GM18526 (cell line): ENCODE results near the gene PPARG.

Experiments used
- POLR2A ChIP-seq: IDR thresholded peaks from 3 replicates; pipeline ENCODE4 v1.6.1; 2011; ENCODE audit not compliant: insufficient read length; ENCODE audit errors: extremely low read depth

The PPARG gene

DNA sequence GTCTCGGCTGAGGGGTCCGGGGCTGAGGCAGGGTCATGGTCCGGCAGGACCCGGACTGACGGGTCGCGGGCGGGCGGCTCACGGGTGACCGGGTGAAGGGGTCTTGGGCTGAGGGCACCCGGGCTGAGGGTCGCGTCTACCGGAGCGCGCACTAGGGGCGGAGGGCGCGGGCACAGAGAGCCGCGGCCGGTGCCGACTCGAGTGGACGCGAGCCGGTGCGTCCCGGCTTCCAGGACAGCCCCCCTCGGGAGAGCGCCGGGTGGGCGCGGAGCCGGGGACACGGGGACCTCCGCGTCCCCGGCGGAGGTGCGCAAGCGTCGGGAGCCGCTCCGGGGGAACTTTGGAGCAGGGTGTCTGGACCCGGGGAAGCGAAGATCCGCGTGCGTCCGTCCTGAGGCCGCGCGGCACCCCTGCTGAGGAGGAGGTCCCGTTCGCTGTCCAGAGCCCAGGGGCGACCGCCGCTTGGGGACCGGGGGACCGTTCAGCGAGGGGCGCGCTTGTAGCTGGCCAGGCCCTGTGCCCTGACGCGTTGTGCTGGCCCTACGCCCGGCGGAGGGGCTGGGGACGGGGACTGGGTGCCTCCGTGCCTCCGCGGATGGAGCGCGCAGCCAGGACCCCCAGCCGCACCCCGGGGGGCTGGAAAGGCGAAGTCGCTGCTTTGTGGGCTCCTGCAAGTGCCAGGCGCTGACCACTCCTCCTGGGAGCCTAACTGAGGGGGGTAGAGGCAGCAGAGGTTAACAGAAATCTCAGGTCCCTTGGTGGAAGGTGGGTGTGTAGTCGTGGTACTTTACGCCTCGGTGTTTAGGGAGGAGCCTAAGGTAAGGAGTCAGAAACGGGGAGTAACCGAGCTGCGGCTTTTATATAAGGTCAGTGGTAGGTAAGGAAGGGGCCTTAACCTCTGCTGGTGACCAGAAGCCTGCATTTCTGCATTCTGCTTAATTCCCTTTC, at the start of gene PPARG:
Gene PPARG (plus strand): TSS at position 889 of the 948 bp plus-strand sequence. CDS start 90,642 bp downstream, outside the sequence.
- TF ChIP-seq POLR2A, result no peak

DNA sequence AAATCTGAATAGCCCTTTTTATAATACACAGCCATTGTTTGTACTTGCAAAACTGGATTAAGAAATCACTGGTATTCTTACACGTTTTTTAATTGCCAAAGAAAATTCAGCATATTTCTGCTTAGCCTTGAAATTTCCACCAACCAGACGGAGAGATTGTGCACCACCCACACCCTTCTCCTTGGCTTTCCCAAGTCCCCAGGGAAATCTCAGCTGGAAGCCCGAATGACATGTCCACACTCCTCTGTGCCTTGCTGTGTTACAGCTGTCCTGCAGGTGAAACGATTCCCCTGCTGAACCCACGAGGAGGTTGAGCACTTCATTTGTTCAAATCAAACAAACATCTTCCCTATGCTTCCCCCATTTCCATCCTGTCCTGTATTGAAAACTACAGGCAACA, 49.6 kb upstream of the PPARG start:
- no peak for TF ChIP-seq POLR2A

DNA sequence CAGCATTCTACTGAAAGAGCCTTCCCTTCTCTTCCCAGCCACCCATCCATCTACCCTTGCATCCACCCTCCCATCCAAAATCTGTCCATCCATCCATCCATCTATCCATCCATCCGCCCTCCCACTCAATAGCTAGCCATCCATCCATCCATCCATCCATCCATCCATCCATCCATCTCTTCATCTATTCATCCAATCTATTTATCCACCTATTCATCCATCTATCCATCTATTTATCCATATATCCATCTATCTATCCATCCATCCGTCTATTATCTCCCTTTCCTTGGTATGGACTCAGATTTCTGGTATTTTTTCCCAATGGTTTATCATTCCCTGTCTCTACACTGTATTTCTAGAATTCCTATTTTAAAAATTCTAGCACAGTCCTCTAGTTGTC, 46.1 kb upstream of the PPARG start:
- TF ChIP-seq POLR2A, result no peak

DNA sequence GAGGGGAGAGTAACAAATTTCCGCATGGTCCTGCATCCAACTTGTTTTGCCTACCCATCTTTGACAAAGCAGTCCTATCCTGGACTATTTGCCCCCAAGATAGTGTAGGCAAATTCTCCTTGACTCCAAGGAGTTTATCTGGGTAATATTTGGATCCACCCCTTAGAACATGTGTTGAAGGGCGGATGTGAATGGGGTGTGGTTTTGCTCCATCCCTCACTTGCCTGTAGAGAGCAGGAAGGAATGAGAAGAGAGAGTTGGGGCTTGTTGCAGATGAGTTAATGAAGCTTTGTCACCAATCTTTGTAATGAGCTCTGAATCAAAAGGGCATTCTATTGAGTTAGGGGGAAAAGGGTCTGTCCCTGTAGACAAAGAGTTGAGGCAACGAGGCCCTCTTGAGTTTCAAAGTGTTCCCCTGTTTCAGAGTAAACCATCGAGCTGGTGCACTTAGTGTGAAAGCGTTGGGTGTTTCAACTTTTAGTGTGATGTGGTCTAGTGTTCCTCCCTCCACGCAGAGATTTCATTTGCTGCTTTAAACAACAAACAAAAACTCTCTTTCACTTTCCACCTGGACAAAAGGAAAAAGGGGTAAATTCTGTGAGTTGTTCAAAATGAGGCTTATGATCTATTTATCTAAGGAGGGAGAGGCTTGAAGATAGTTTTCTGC, 42.2 kb upstream of the PPARG start:
- TF ChIP-seq POLR2A, result no peak

GRCh38 chr3:12247411-12247810, 41.5 kb upstream of the PPARG start:
- no peak for TF ChIP-seq POLR2A

DNA sequence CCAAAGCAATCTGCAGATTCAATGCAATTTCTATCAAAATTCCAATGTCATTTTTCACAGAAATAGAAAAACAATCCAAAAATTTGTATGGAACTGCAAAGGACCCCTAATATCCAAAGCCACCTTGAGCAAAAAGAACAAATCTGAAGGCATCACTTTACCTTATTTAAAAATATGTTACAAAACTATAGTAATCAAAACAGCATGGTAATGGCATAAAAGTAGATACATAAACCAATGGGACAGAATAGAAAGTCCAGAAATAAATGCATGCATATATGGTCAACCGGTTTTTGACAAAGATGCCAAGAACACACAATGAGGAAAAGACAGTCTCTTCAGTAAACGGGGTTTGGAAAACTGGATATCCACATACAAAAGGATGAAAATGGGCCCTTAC, 39.4 kb upstream of the PPARG start:
- no peak for TF ChIP-seq POLR2A

GRCh38 chr3:12252889-12253288, 36.0 kb upstream of the PPARG start:
- no peak for TF ChIP-seq POLR2A

GRCh38 chr3:12253516-12254343, 35.1 kb upstream of the PPARG start:
- TF ChIP-seq POLR2A, result no peak

- TF ChIP-seq POLR2A, result no peak
Observed at GRCh38 chr3:12255393-12255792, 33.5 kb upstream of the PPARG start.

DNA sequence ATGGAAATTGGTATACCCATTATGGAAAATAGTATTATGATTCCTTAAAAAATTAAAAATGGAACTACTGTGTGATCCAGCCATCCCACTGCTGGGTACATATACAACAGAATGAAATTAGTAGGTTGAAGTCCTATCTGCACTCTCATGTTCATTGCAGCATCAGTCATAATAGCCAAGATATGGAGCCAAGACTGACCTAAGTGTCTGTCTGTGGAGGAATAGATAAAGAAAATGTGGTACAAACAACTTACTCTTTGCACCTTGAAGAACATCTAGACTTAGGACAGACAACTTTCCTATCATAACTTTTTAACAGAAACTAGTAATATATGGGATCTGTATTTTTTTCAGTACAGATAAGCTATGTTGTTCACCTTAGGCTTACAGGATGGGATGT, 30.0 kb upstream of the PPARG start:
- TF ChIP-seq POLR2A, result no peak

- no peak for TF ChIP-seq POLR2A
Observed at GRCh38 chr3:12265508-12265907, 23.4 kb upstream of the PPARG start.

DNA sequence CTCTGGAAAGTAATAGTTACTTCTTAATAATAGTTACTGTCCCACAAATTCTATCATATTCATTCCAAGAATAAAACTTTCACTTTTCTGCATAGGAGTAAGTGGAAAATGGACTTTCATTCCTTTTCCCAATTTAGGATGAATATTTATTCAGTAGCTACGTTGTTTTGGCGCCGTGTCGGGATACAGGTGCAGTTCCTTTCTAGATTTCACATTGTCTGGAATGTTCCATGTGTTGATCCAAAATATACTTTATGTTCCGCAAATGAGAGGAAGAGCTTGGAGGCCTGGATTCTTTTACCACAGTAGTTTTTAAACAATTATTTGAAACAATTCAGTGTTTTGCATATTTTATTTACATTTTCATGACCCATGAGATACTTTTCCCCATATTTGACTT, 22.8 kb upstream of the PPARG start:
- TF ChIP-seq POLR2A, result no peak

DNA sequence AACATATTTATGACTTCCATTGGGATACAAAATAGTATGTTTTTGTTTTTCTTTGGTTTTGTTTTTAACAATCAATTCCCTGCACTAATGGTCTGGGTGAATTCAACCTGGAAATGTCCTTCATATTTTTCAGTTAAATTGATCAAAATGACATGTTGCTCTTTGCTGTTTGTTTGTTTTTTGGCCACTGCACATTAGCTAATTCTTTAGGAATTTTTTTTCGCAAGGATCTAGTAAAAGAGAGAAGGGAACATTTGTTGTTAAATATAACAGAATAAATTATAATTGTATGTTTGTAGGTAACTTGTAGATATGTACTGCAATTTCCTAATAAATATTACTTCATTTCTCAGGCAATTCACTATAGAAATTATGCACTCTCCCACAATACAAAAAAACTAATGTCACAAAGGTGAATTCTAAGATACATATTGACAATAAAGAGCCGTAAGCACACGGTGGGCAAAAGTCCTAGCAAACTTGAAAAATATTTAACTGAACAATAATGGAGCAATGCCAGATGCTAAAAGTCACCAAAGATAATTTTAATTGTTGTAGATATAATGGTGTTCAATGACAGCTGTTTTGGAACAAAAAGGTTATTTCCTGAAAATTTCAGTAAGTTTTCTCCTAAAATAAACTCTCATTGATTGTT, 21.4 kb upstream of the PPARG start:
- TF ChIP-seq POLR2A, result no peak

GRCh38 chr3:12268049-12268735, 20.7 kb upstream of the PPARG start:
- TF ChIP-seq POLR2A, result no peak
